Uterus (tissue), 2 donors: ENCODE data around the gene FADS3.

Experiments used
- CTCF ChIP-seq, 4 experiments: fragments of 200-600 bp in 2 of 4; fragments of 450-650 bp in 2 of 4; sonication (generic) in 2 of 4; IDR thresholded peaks; one replicate each; pipeline ENCODE4 v1.5.1; 2016 to 2019; ENCODE audit warnings: antibody characterized with exemption in 4 of 4, mild to moderate bottlenecking in 2 of 4, moderate library complexity in 1 of 4
- POLR2A ChIP-seq, 2 donors: fragments of 450-650 bp; IDR thresholded peaks; one replicate each; pipeline ENCODE4 v1.6.1; 2016; ENCODE audit warnings: antibody characterized with exemption in 2 of 2, mild to moderate bottlenecking in 1 of 2, moderate library complexity in 1 of 2

- TF ChIP-seq CTCF (IDR thresholded peaks at IDR 0.05) (no peak), POLR2A (IDR thresholded peaks at IDR 0.05) (no peak)
These were observed 21.5 kb downstream of the FADS3 start for GRCh38 chr11:61869708-61870451.
